Measurements from ENCODE around the gene GRP. TPM values are rescaled to one million over a fixed set of nuclear protein-coding genes. Genes with fewer than 3 reads are reported as not detected.

The GRP gene
- polyA plus RNA-seq, 2 donors = not detected

- 8 to 9% methylated on average over 15 to 17 of the region's 17 CpGs for WGBS, 2 donors
- peaks cover 16 to 20% of the 10 kb centered on the region in 2 donors for H3K4me1 ChIP-seq (ENCODE audit: control insufficient read depth in 2 of 2, insufficient read depth in 2 of 2, low read length in 1 of 2)
- H3K27ac ChIP-seq (ENCODE audit: low read depth in 2 of 2, low read length in 1 of 2) = no peak overlapping the region
- no peaks in the 10 kb centered on the region for H3K36me3 ChIP-seq (ENCODE audit: control insufficient read depth in 2 of 2, insufficient read depth in 2 of 2, low read length in 1 of 2)
- H3K27me3 ChIP-seq (ENCODE audit: control insufficient read depth in 1 of 2, insufficient read depth in 2 of 2, low read length in 2 of 2) = peaks cover 0 to 67% of the 10 kb centered on the region in 2 donors
- H3K9me3 ChIP-seq (ENCODE audit: control insufficient read depth in 2 of 2, insufficient read depth in 1 of 2, low read depth in 1 of 2, low read length in 1 of 2) = peaks cover 4 to 12% of the 10 kb centered on the region in 2 donors
- H3K4me3 ChIP-seq (ENCODE audit: low read depth in 1 of 2, low read length in 2 of 2) = peak overlapping the region; percentile 13
Measured at GRCh38 chr18:59269563-59270119, 49.7 kb downstream of the GRP start.

GRCh38 chr18:59270689-59271257 is 50.8 kb downstream of the GRP start:
- Histone ChIP-seq H3K9me3 (ENCODE audit: control insufficient read depth in 2 of 2, insufficient read depth in 1 of 2, low read depth in 1 of 2, low read length in 1 of 2) (peaks cover 0 to 8% of the 10 kb centered on the region in 2 donors), H3K36me3 (ENCODE audit: control insufficient read depth in 2 of 2, insufficient read depth in 2 of 2, low read length in 1 of 2) (no peaks in the 10 kb centered on the region), H3K4me3 (ENCODE audit: low read depth in 1 of 2, low read length in 2 of 2) (no peak overlapping the region), H3K27ac (ENCODE audit: low read depth in 2 of 2, low read length in 1 of 2) (no peak overlapping the region), H3K4me1 (ENCODE audit: control insufficient read depth in 2 of 2, insufficient read depth in 2 of 2, low read length in 1 of 2) (peaks cover 16 to 20% of the 10 kb centered on the region in 2 donors), H3K27me3 (ENCODE audit: control insufficient read depth in 1 of 2, insufficient read depth in 2 of 2, low read length in 2 of 2) (peaks cover 0 to 60% of the 10 kb centered on the region in 2 donors)
- WGBS, 2 donors = 37 to 55% methylated on average over 4 of the region's 4 CpGs

DNA sequence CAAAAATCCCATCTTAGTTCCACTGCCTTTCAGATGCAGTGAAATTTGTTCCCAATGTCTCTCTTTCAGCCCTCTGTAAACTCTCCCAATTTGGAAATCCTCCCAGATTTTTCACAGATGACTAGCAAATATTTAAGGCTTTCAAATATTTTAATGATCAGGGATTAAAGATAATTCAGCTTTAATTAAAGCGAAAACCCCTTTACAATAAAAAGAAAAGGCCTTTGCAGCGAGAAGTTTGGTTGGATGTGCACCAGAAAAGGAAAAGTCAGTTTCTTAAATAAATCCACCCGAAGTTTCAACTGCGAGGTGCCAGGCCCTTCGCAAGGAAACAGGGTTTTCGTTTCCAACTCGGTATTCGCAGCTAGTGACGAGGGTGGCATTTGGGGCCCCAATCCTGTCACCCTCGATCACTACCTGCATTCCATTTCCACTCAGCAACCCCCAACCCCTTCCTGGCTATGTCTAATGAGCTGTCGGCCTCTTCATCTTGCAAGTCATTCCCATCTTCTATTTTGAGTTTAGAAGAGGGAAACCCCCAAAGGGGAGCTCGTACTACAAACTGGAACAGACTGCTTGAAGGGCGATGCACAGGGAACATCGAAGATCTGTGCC is 51.8 kb downstream of the GRP start:
- peaks cover 16 to 20% of the 10 kb centered on the region in 2 donors for H3K4me1 ChIP-seq (ENCODE audit: control insufficient read depth in 2 of 2, insufficient read depth in 2 of 2, low read length in 1 of 2)
- H3K4me3 ChIP-seq (ENCODE audit: low read depth in 1 of 2, low read length in 2 of 2) = peak overlapping the region in 1 of 2 donors; percentile 42
- WGBS, 2 donors = 14 to 18% methylated on average over 14 of the region's 14 CpGs

DNA sequence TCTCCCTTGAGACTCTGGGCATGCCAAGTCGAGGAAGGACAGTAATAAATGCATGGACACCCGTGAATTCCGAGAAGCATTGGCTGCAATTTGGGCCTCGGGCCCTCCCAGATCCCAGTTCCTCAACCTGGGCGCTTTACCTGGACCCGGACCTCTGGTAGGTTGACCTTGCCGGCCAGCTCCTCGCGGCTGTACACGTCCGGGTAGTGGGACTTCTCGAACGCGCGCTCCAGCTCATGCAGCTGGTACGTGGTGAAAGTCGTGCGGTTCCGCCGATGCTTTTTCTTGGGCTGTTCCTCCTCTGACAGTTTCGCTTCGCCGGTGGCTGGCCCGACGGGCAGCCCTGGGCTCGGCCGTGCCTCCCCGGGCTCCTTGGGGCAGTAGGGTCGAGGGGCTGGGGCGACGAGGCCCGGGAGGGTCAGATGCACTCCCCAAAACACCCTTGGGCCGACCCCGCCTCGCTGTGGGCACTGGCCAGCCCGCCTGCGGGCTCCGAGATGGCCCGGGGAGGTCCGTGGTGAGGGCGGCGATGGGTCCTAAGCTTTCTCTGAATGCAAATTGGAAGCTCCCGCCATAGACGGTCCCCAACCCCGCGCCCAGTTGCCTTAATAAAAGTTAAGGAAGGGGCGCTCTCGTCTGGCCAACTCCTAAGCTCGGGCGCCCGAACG is 52.4 kb downstream of the GRP start:
- H3K4me1 ChIP-seq (ENCODE audit: control insufficient read depth in 2 of 2, insufficient read depth in 2 of 2, low read length in 1 of 2) = peaks cover 16 to 20% of the 10 kb centered on the region in 2 donors
- peaks cover 0 to 60% of the 10 kb centered on the region in 2 donors for H3K27me3 ChIP-seq (ENCODE audit: control insufficient read depth in 1 of 2, insufficient read depth in 2 of 2, low read length in 2 of 2)
- H3K27ac ChIP-seq (ENCODE audit: low read depth in 2 of 2, low read length in 1 of 2) = no peak overlapping the region
- H3K9me3 ChIP-seq (ENCODE audit: control insufficient read depth in 2 of 2, insufficient read depth in 1 of 2, low read depth in 1 of 2, low read length in 1 of 2) = peaks cover 0 to 8% of the 10 kb centered on the region in 2 donors
- H3K4me3 ChIP-seq (ENCODE audit: low read depth in 1 of 2, low read length in 2 of 2) = peak overlapping the region; percentile 24 to 42
- no peaks in the 10 kb centered on the region for H3K36me3 ChIP-seq (ENCODE audit: control insufficient read depth in 2 of 2, insufficient read depth in 2 of 2, low read length in 1 of 2)
- 3 to 4% methylated on average over 49 to 52 of the region's 52 CpGs for WGBS, 2 donors

More for the DNA sequence above, 51.8 kb downstream of the GRP start:
- Histone ChIP-seq H3K36me3 (ENCODE audit: control insufficient read depth in 2 of 2, insufficient read depth in 2 of 2, low read length in 1 of 2) (no peaks in the 10 kb centered on the region), H3K27ac (ENCODE audit: low read depth in 2 of 2, low read length in 1 of 2) (no peak overlapping the region), H3K9me3 (ENCODE audit: control insufficient read depth in 2 of 2, insufficient read depth in 1 of 2, low read depth in 1 of 2, low read length in 1 of 2) (peaks cover 0 to 8% of the 10 kb centered on the region in 2 donors), H3K27me3 (ENCODE audit: control insufficient read depth in 1 of 2, insufficient read depth in 2 of 2, low read length in 2 of 2) (peaks cover 0 to 61% of the 10 kb centered on the region in 2 donors)

DNA sequence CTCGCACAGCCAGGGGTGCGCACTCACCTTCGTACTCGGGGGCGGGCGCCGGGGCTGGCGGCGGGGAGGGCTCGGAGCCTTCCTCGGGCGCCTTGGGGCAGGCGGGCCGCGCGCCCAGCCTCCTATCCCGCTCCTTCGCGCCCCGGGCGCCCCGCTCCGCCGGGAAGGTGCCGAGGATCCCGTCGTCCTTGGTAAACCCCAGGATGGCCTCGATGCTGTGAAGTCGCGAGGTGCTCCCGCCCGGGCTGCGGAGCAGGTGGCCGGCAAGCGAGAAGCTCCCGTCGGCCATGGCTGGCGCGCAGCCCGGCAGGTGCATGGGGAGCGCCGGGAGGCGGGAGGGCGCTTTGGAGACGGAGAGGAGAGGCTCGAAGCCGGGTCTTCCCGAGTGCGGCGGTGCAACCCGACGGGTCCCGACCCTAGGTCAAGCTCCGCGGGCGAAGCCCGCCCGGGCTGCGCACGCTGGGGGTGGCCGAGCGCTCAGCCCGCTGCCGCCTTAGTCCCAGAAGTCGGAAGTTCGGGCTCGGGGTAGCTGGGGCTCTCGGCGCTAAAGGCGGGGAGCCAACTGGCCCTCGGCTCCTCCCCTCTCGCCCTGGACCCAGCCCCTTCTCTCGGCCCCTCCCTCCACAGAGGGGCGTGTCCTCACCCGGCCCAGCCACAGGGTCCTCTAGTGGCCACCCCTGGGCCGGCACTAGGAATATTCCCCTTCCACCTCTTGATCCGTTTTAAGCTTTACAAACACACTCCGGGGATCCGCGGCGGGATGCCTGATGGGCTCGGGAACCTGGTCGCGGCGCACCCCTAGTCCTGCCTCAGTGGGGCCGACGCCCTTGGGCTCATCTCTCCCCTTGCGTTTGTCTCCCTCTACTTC is 53.2 kb downstream of the GRP start, which contains the start of gene RAX:
RAX (minus strand) TSS at position 564 of the 868 bp plus-strand sequence; CDS start at position 316, 248 bp downstream.
- no peaks in the 10 kb centered on the region for H3K36me3 ChIP-seq (ENCODE audit: control insufficient read depth in 2 of 2, insufficient read depth in 2 of 2, low read length in 1 of 2)
- peaks cover 12 to 16% of the 10 kb centered on the region in 2 donors for H3K4me1 ChIP-seq (ENCODE audit: control insufficient read depth in 2 of 2, insufficient read depth in 2 of 2, low read length in 1 of 2)
- H3K27ac ChIP-seq (ENCODE audit: low read depth in 2 of 2, low read length in 1 of 2) = no peak within 1 kb of the TSS
- H3K4me3 ChIP-seq (ENCODE audit: low read depth in 1 of 2, low read length in 2 of 2) = peak within 1 kb of the TSS; percentile 24 to 42
- peaks cover 0 to 56% of the 10 kb centered on the region in 2 donors for H3K27me3 ChIP-seq (ENCODE audit: control insufficient read depth in 1 of 2, insufficient read depth in 2 of 2, low read length in 2 of 2)
- 3% methylated on average over 74 to 88 of the region's 88 CpGs for WGBS, 2 donors
- H3K9me3 ChIP-seq (ENCODE audit: control insufficient read depth in 2 of 2, insufficient read depth in 1 of 2, low read depth in 1 of 2, low read length in 1 of 2) = peaks cover 0 to 8% of the 10 kb centered on the region in 2 donors

- H3K27me3 ChIP-seq (ENCODE audit: control insufficient read depth in 1 of 2, insufficient read depth in 2 of 2, low read length in 2 of 2) = peaks cover 0 to 48% of the 10 kb centered on the region in 2 donors
- WGBS, 2 donors = 6% methylated on average over 48 of the region's 48 CpGs
Measured at GRCh38 chr18:59273759-59274532, 54.0 kb downstream of the GRP start.

GRCh38 chr18:59274533-59274928 is 54.6 kb downstream of the GRP start:
- H3K36me3 ChIP-seq (ENCODE audit: control insufficient read depth in 2 of 2, insufficient read depth in 2 of 2, low read length in 1 of 2) = no peaks in the 10 kb centered on the region
- H3K27me3 ChIP-seq (ENCODE audit: control insufficient read depth in 1 of 2, insufficient read depth in 2 of 2, low read length in 2 of 2) = peaks cover 0 to 44% of the 10 kb centered on the region in 2 donors
- no peak overlapping the region for H3K4me3 ChIP-seq (ENCODE audit: low read depth in 1 of 2, low read length in 2 of 2)
- 21 to 27% methylated on average over 18 of the region's 18 CpGs for WGBS, 2 donors
- H3K4me1 ChIP-seq (ENCODE audit: control insufficient read depth in 2 of 2, insufficient read depth in 2 of 2, low read length in 1 of 2) = peaks cover 9 to 12% of the 10 kb centered on the region in 2 donors
- no peak overlapping the region for H3K27ac ChIP-seq (ENCODE audit: low read depth in 2 of 2, low read length in 1 of 2)
- peaks cover 0 to 8% of the 10 kb centered on the region in 2 donors for H3K9me3 ChIP-seq (ENCODE audit: control insufficient read depth in 2 of 2, insufficient read depth in 1 of 2, low read depth in 1 of 2, low read length in 1 of 2)

More at GRCh38 chr18:59273759-59274532, 54.0 kb downstream of the GRP start:
- peaks cover 0 to 8% of the 10 kb centered on the region in 2 donors for H3K9me3 ChIP-seq (ENCODE audit: control insufficient read depth in 2 of 2, insufficient read depth in 1 of 2, low read depth in 1 of 2, low read length in 1 of 2)
- H3K36me3 ChIP-seq (ENCODE audit: control insufficient read depth in 2 of 2, insufficient read depth in 2 of 2, low read length in 1 of 2) = no peaks in the 10 kb centered on the region
- H3K4me1 ChIP-seq (ENCODE audit: control insufficient read depth in 2 of 2, insufficient read depth in 2 of 2, low read length in 1 of 2) = peaks cover 9 to 15% of the 10 kb centered on the region in 2 donors
- no peak overlapping the region for H3K27ac ChIP-seq (ENCODE audit: low read depth in 2 of 2, low read length in 1 of 2)
- no peak overlapping the region for H3K4me3 ChIP-seq (ENCODE audit: low read depth in 1 of 2, low read length in 2 of 2)

- Histone ChIP-seq H3K27me3 (ENCODE audit: control insufficient read depth in 1 of 2, insufficient read depth in 2 of 2, low read length in 2 of 2) (peaks cover 0 to 41% of the 10 kb centered on the region in 2 donors), H3K27ac (ENCODE audit: low read depth in 2 of 2, low read length in 1 of 2) (no peak overlapping the region), H3K36me3 (ENCODE audit: control insufficient read depth in 2 of 2, insufficient read depth in 2 of 2, low read length in 1 of 2) (no peaks in the 10 kb centered on the region), H3K4me3 (ENCODE audit: low read depth in 1 of 2, low read length in 2 of 2) (no peak overlapping the region), H3K4me1 (ENCODE audit: control insufficient read depth in 2 of 2, insufficient read depth in 2 of 2, low read length in 1 of 2) (peaks cover 9 to 12% of the 10 kb centered on the region in 2 donors), H3K9me3 (ENCODE audit: control insufficient read depth in 2 of 2, insufficient read depth in 1 of 2, low read depth in 1 of 2, low read length in 1 of 2) (peaks cover 0 to 10% of the 10 kb centered on the region in 2 donors)
- WGBS, 2 donors = 34 to 46% methylated on average over 6 of the region's 6 CpGs
Measured at GRCh38 chr18:59275406-59275949, 55.5 kb downstream of the GRP start.
